Measurements from ENCODE around the gene GALNT8.

DNA sequence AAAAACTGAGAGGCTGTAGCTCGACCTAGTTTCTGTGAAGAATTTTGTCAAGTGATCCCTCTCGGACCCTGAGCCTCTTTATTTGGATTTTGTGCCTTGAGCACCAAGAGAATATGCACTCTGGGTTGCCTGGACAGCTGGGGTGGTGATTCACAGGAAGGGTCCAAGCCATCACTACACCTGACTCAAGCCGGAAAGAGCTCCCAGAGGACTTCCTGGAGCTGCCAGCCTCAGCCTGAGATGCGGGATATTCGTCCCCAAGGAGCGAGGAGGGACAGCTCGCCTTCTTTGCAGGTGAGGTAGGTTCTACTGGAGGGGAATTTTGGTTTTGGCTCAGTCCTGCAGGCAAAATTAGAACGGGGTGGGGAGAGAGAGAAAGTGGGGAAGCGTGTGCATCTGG, 94.3 kb downstream of the GALNT8 start:
- TF ChIP-seq POLR2A (IDR thresholded peaks at IDR 0.05; ENCODE audit: low read depth, low read length) (no peak), EZH2 (IDR thresholded peaks at IDR 0.05; ENCODE audit: borderline replicate concordance, control insufficient read depth, low read depth, low read length) (no peak), STAT1 (conservative IDR thresholded peaks at IDR 0.05) (no peak), MTA2 (IDR thresholded peaks at IDR 0.05; ENCODE audit: low read depth) (no peak), CBFB (IDR thresholded peaks at IDR 0.05; ENCODE audit: low read depth) (no peak), CHD1 (IDR thresholded peaks at IDR 0.05; ENCODE audit: low read depth, low read length) (no peak), TAF1 (IDR thresholded peaks at IDR 0.05; ENCODE audit: borderline replicate concordance, low read depth, low read length) (no peak), HDAC6 (IDR thresholded peaks at IDR 0.05; ENCODE audit: unreplicated experiment) (no peak)
- TF ChIP-seq, protein P1, sequence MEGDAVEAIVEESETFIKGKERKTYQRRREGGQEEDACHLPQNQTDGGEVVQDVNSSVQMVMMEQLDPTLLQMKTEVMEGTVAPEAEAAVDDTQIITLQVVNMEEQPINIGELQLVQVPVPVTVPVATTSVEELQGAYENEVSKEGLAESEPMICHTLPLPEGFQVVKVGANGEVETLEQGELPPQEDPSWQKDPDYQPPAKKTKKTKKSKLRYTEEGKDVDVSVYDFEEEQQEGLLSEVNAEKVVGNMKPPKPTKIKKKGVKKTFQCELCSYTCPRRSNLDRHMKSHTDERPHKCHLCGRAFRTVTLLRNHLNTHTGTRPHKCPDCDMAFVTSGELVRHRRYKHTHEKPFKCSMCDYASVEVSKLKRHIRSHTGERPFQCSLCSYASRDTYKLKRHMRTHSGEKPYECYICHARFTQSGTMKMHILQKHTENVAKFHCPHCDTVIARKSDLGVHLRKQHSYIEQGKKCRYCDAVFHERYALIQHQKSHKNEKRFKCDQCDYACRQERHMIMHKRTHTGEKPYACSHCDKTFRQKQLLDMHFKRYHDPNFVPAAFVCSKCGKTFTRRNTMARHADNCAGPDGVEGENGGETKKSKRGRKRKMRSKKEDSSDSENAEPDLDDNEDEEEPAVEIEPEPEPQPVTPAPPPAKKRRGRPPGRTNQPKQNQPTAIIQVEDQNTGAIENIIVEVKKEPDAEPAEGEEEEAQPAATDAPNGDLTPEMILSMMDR (IDR thresholded peaks at IDR 0.05 in 2 of 3, conservative IDR thresholded peaks at IDR 0.05 in 1 of 3; ENCODE audit: control insufficient read depth in 2 of 3, extremely low read depth in 1 of 3, insufficient read depth in 1 of 3, low read depth in 3 of 3, low read length in 3 of 3) = no peak
